Measurements from ENCODE around the gene FRAS1. TPM values are rescaled to one million over a fixed set of nuclear protein-coding genes. Genes with fewer than 3 reads are reported as not detected.

The FRAS1 gene
- total and polyA plus RNA-seq, 3 experiments from 2014 or later, result not detected

- Mint-ChIP-seq H3K4me1 (no peaks in the 10 kb centered on the region), H3K4me3 (no peak overlapping the region), H3K27ac (no peak overlapping the region), H3K9me3 (no peaks in the 10 kb centered on the region), H3K36me3 (no peaks in the 10 kb centered on the region), H3K27me3 (peaks cover 6 to 21% of the 10 kb centered on the region in 2 donors)
- Histone ChIP-seq H3K27me3 (ENCODE audit: insufficient read depth, low read length, poor library complexity, severe bottlenecking) (no peaks in the 10 kb centered on the region), H3K4me1 (ENCODE audit: insufficient read depth, low read length) (no peaks in the 10 kb centered on the region), H3K27ac (ENCODE audit: low read depth, low read length) (no peak overlapping the region), H3K36me3 (ENCODE audit: insufficient read depth, low read length) (no peaks in the 10 kb centered on the region), H3K9me3 (ENCODE audit: low read length) (no peaks in the 10 kb centered on the region), H3K4me3 (ENCODE audit: low read length) (no peak overlapping the region)
- ChIA-PET CTCF (no interaction called here), POLR2A (no interaction called here)
- DNase-seq, result no peak
Observed at GRCh38 chr4:78565971-78566372, 508.8 kb downstream of the FRAS1 start.

- no peak overlapping the region for H3K27ac ChIP-seq (ENCODE audit: low read depth, low read length)
- H3K36me3 ChIP-seq (ENCODE audit: insufficient read depth, low read length), result no peaks in the 10 kb centered on the region
- no peak overlapping the region for H3K4me3 Mint-ChIP-seq
- H3K27me3 Mint-ChIP-seq, result peaks cover 8 to 18% of the 10 kb centered on the region in 2 donors
- no peak for DNase-seq
- H3K4me3 ChIP-seq (ENCODE audit: low read length), result no peak overlapping the region
- H3K4me1 ChIP-seq (ENCODE audit: insufficient read depth, low read length), result no peaks in the 10 kb centered on the region
- H3K4me1 Mint-ChIP-seq, result no peaks in the 10 kb centered on the region
- H3K36me3 Mint-ChIP-seq, result no peaks in the 10 kb centered on the region
- ChIA-PET POLR2A (no interaction called here), CTCF (no interaction called here)
- H3K9me3 Mint-ChIP-seq, result no peaks in the 10 kb centered on the region
- no peak overlapping the region for H3K27ac Mint-ChIP-seq
- no peaks in the 10 kb centered on the region for H3K9me3 ChIP-seq (ENCODE audit: low read length)
- no peaks in the 10 kb centered on the region for H3K27me3 ChIP-seq (ENCODE audit: insufficient read depth, low read length, poor library complexity, severe bottlenecking)
Observed at GRCh38 chr4:78566834-78567499, 509.8 kb downstream of the FRAS1 start.

GRCh38 chr4:78567500-78568060 is 510.5 kb downstream of the FRAS1 start:
- no peaks in the 10 kb centered on the region for H3K4me1 ChIP-seq (ENCODE audit: insufficient read depth, low read length)
- H3K27me3 ChIP-seq (ENCODE audit: insufficient read depth, low read length, poor library complexity, severe bottlenecking), result no peaks in the 10 kb centered on the region
- H3K4me3 ChIP-seq (ENCODE audit: low read length), result no peak overlapping the region
- ChIA-PET POLR2A (no interaction called here), CTCF (no interaction called here)
- H3K27me3 Mint-ChIP-seq, result peaks cover 8 to 20% of the 10 kb centered on the region in 2 donors
- H3K9me3 Mint-ChIP-seq, result no peaks in the 10 kb centered on the region
- H3K9me3 ChIP-seq (ENCODE audit: low read length), result no peaks in the 10 kb centered on the region
- no peaks in the 10 kb centered on the region for H3K4me1 Mint-ChIP-seq
- H3K36me3 ChIP-seq (ENCODE audit: insufficient read depth, low read length), result no peaks in the 10 kb centered on the region
- H3K36me3 Mint-ChIP-seq, result no peaks in the 10 kb centered on the region
- H3K27ac Mint-ChIP-seq, result no peak overlapping the region
- H3K4me3 Mint-ChIP-seq, result no peak overlapping the region
- no peak overlapping the region for H3K27ac ChIP-seq (ENCODE audit: low read depth, low read length)
- no peak for DNase-seq

GRCh38 chr4:78568640-78569305 is 511.6 kb downstream of the FRAS1 start:
- H3K27ac Mint-ChIP-seq, result no peak overlapping the region
- Histone ChIP-seq H3K4me3 (ENCODE audit: low read length) (no peak overlapping the region), H3K4me1 (ENCODE audit: insufficient read depth, low read length) (no peaks in the 10 kb centered on the region), H3K9me3 (ENCODE audit: low read length) (no peaks in the 10 kb centered on the region), H3K36me3 (ENCODE audit: insufficient read depth, low read length) (no peaks in the 10 kb centered on the region), H3K27me3 (ENCODE audit: insufficient read depth, low read length, poor library complexity, severe bottlenecking) (no peaks in the 10 kb centered on the region), H3K27ac (ENCODE audit: low read depth, low read length) (no peak overlapping the region)
- ChIA-PET CTCF (no interaction called here), POLR2A (no interaction called here)
- peaks cover 0 to 3% (median 0%) of the 10 kb centered on the region in 5 donors for H3K9me3 Mint-ChIP-seq
- peaks cover 7 to 21% of the 10 kb centered on the region in 2 donors for H3K27me3 Mint-ChIP-seq
- no peaks in the 10 kb centered on the region for H3K4me1 Mint-ChIP-seq
- no peak for DNase-seq
- H3K36me3 Mint-ChIP-seq, result no peaks in the 10 kb centered on the region
- H3K4me3 Mint-ChIP-seq, result no peak overlapping the region

- Mint-ChIP-seq H3K4me1 (no peaks in the 10 kb centered on the region), H3K27me3 (peaks cover 8 to 23% of the 10 kb centered on the region in 2 donors), H3K36me3 (no peaks in the 10 kb centered on the region), H3K4me3 (no peak overlapping the region), H3K27ac (no peak overlapping the region), H3K9me3 (peaks cover 0 to 3% (median 0%) of the 10 kb centered on the region in 5 donors)
- Histone ChIP-seq H3K36me3 (ENCODE audit: insufficient read depth, low read length) (no peaks in the 10 kb centered on the region), H3K27ac (ENCODE audit: low read depth, low read length) (no peak overlapping the region), H3K4me3 (ENCODE audit: low read length) (no peak overlapping the region), H3K27me3 (ENCODE audit: insufficient read depth, low read length, poor library complexity, severe bottlenecking) (no peaks in the 10 kb centered on the region), H3K4me1 (ENCODE audit: insufficient read depth, low read length) (no peaks in the 10 kb centered on the region), H3K9me3 (ENCODE audit: low read length) (no peaks in the 10 kb centered on the region)
- CTCF ChIA-PET, result no interaction called here
- POLR2A ChIA-PET, result no interaction called here
- DNase-seq, result no peak
Observed at GRCh38 chr4:78569306-78569821, 512.2 kb downstream of the FRAS1 start.

- POLR2A ChIA-PET, result no interaction called here
- H3K27ac Mint-ChIP-seq, result no peak overlapping the region
Observed at GRCh38 chr4:78570117-78570516, 513.0 kb downstream of the FRAS1 start.

GRCh38 chr4:78571804-78572203 is 514.7 kb downstream of the FRAS1 start:
- Histone ChIP-seq H3K4me3 (ENCODE audit: low read length) (no peak overlapping the region), H3K27me3 (ENCODE audit: insufficient read depth, low read length, poor library complexity, severe bottlenecking) (no peaks in the 10 kb centered on the region), H3K27ac (ENCODE audit: low read depth, low read length) (no peak overlapping the region), H3K36me3 (ENCODE audit: insufficient read depth, low read length) (no peaks in the 10 kb centered on the region), H3K9me3 (ENCODE audit: low read length) (no peaks in the 10 kb centered on the region), H3K4me1 (ENCODE audit: insufficient read depth, low read length) (no peaks in the 10 kb centered on the region)
- Mint-ChIP-seq H3K4me3 (no peak overlapping the region), H3K36me3 (no peaks in the 10 kb centered on the region), H3K4me1 (no peaks in the 10 kb centered on the region), H3K9me3 (peaks cover 0 to 3% (median 0%) of the 10 kb centered on the region in 5 donors), H3K27me3 (peaks cover 5 to 22% of the 10 kb centered on the region in 2 donors), H3K27ac (no peak overlapping the region)
- CTCF ChIA-PET, result no interaction called here
- DNase-seq, result no peak
- POLR2A ChIA-PET, result no interaction called here

More at GRCh38 chr4:78570117-78570516, 513.0 kb downstream of the FRAS1 start:
- Histone ChIP-seq H3K4me3 (ENCODE audit: low read length) (no peak overlapping the region), H3K27me3 (ENCODE audit: insufficient read depth, low read length, poor library complexity, severe bottlenecking) (no peaks in the 10 kb centered on the region), H3K9me3 (ENCODE audit: low read length) (no peaks in the 10 kb centered on the region), H3K36me3 (ENCODE audit: insufficient read depth, low read length) (no peaks in the 10 kb centered on the region), H3K4me1 (ENCODE audit: insufficient read depth, low read length) (no peaks in the 10 kb centered on the region), H3K27ac (ENCODE audit: low read depth, low read length) (no peak overlapping the region)
- no peak for DNase-seq
- H3K4me3 Mint-ChIP-seq, result no peak overlapping the region
- H3K9me3 Mint-ChIP-seq, result peaks cover 0 to 3% (median 0%) of the 10 kb centered on the region in 5 donors
- CTCF ChIA-PET, result no interaction called here
- peaks cover 7 to 23% of the 10 kb centered on the region in 2 donors for H3K27me3 Mint-ChIP-seq
- no peaks in the 10 kb centered on the region for H3K4me1 Mint-ChIP-seq
- no peaks in the 10 kb centered on the region for H3K36me3 Mint-ChIP-seq

- H3K36me3 Mint-ChIP-seq, result no peaks in the 10 kb centered on the region
- H3K4me3 ChIP-seq (ENCODE audit: low read length), result no peak overlapping the region
- H3K27ac ChIP-seq (ENCODE audit: low read depth, low read length), result no peak overlapping the region
- no peak overlapping the region for H3K4me3 Mint-ChIP-seq
- H3K4me1 ChIP-seq (ENCODE audit: insufficient read depth, low read length), result no peaks in the 10 kb centered on the region
- H3K27ac Mint-ChIP-seq, result no peak overlapping the region
- H3K9me3 Mint-ChIP-seq, result no peaks in the 10 kb centered on the region
- H3K4me1 Mint-ChIP-seq, result no peaks in the 10 kb centered on the region
- H3K9me3 ChIP-seq (ENCODE audit: low read length), result no peaks in the 10 kb centered on the region
- peaks cover 5 to 25% of the 10 kb centered on the region in 2 donors for H3K27me3 Mint-ChIP-seq
- no peaks in the 10 kb centered on the region for H3K27me3 ChIP-seq (ENCODE audit: insufficient read depth, low read length, poor library complexity, severe bottlenecking)
- DNase-seq, result no peak
- POLR2A ChIA-PET, result no interaction called here
- CTCF ChIA-PET, result no interaction called here
- H3K36me3 ChIP-seq (ENCODE audit: insufficient read depth, low read length), result no peaks in the 10 kb centered on the region
Observed at GRCh38 chr4:78578674-78579425, 521.7 kb downstream of the FRAS1 start.
